HG02943 (cell line): ENCODE data around the gene NANP.
"Not testable (repeated sequence)": the region's sequence is repeated elsewhere in the genome, so short reads cannot be mapped to it uniquely, and the experiment has no call there.

ENCODE experiments used
- ATAC-seq: cut with Tn5 transposase; IDR thresholded peaks from one replicate; pipeline ENCODE4 v1.9.1; 2021; ENCODE audit warnings: mild to moderate bottlenecking, low read depth, moderate library complexity; ENCODE audit not compliant: unreplicated experiment

Gene NANP

GRCh38 chr20:25623736-25624499, at the start of gene NANP:
TSS of gene NANP (minus strand) at chr20:25624014. CDS start at chr20:25623948, 66 bp downstream.
- peak; percentile 83 for ATAC-seq

- ATAC-seq, result no peak
Observed at GRCh38 chr20:25672659-25673235, 48.9 kb upstream of the NANP start.

- no peak for ATAC-seq
Observed at GRCh38 chr20:25669826-25670422, 46.1 kb upstream of the NANP start.

- no peak for ATAC-seq
Observed at GRCh38 chr20:25668446-25668845, 44.6 kb upstream of the NANP start.

- no peak for ATAC-seq
Observed at GRCh38 chr20:25659999-25660398, 36.2 kb upstream of the NANP start.

- no peak for ATAC-seq
Observed at GRCh38 chr20:25654487-25654886, 30.7 kb upstream of the NANP start.

GRCh38 chr20:25652866-25653265, 29.1 kb upstream of the NANP start:
- not testable (repeated sequence) for ATAC-seq

GRCh38 chr20:25644814-25645213, 21.0 kb upstream of the NANP start:
- no peak for ATAC-seq

- ATAC-seq, result no peak
Observed at GRCh38 chr20:25643716-25644115, 19.9 kb upstream of the NANP start.

- ATAC-seq, result no peak
Observed at GRCh38 chr20:25637247-25637646, 13.4 kb upstream of the NANP start.

GRCh38 chr20:25632940-25633790, 9.4 kb upstream of the NANP start:
- ATAC-seq, result no peak

GRCh38 chr20:25630615-25631014, 6.8 kb upstream of the NANP start:
- ATAC-seq, result not testable (repeated sequence)

GRCh38 chr20:25629816-25630499, 6.1 kb upstream of the NANP start:
- no peak for ATAC-seq

- ATAC-seq, result no peak
Observed at GRCh38 chr20:25626779-25627178, 3.0 kb upstream of the NANP start.

GRCh38 chr20:25624500-25624939, 706 bp upstream of the NANP start:
- ATAC-seq, result no peak

- ATAC-seq, result peak; percentile 18
Observed at GRCh38 chr20:25623225-25623735, 534 bp downstream of the NANP start.

GRCh38 chr20:25622450-25623224, 1.2 kb downstream of the NANP start:
- no peak for ATAC-seq

- ATAC-seq, result no peak
Observed at GRCh38 chr20:25622049-25622448, 1.8 kb downstream of the NANP start.

- ATAC-seq, result no peak
Observed at GRCh38 chr20:25619514-25619913, 4.3 kb downstream of the NANP start.
